Activated CD4-positive, alpha-beta T cell treated with anti-CD3 and anti-CD28 coated beads for 4 hours (primary cell): ENCODE data around the gene DCLRE1A.
A peak's percentile ranks its signal among the peaks of the same experiment; 100 is the strongest.
"Not testable (repeated sequence)": the region's sequence is repeated elsewhere in the genome, so short reads cannot be mapped to it uniquely, and the experiment has no call there.

Source experiments
- DNase-seq, 2 donors: peaks; one replicate each; pipeline ENCODE4 v3.0.0-alpha.2; 2020

The DCLRE1A gene

GRCh38 chr10:113856563-113856962, 2.7 kb upstream of the DCLRE1A start:
- no peak for DNase-seq

GRCh38 chr10:113854761-113855588, 1.1 kb upstream of the DCLRE1A start:
- DNase-seq: peak; percentile 36 to 40

- no peak for DNase-seq
Observed at GRCh38 chr10:113853578-113854012, 287 bp downstream of the DCLRE1A start.

- no peak for DNase-seq
Observed at GRCh38 chr10:113849946-113850345, 3.9 kb downstream of the DCLRE1A start.

GRCh38 chr10:113849140-113849803, 4.6 kb downstream of the DCLRE1A start:
- DNase-seq: no peak

- no peak for DNase-seq
Observed at GRCh38 chr10:113846036-113846435, 7.8 kb downstream of the DCLRE1A start.

- no peak for DNase-seq
Observed at GRCh38 chr10:113843972-113844485, 9.9 kb downstream of the DCLRE1A start.

- DNase-seq: no peak
Observed at GRCh38 chr10:113842171-113842570, 11.7 kb downstream of the DCLRE1A start.

- not testable (repeated sequence) for DNase-seq
Observed at GRCh38 chr10:113828567-113828966, 25.3 kb downstream of the DCLRE1A start.

- DNase-seq: no peak
Observed at GRCh38 chr10:113825791-113826190, 28.1 kb downstream of the DCLRE1A start.

GRCh38 chr10:113823389-113823788, 30.5 kb downstream of the DCLRE1A start:
- DNase-seq: no peak

GRCh38 chr10:113822174-113822573, 31.7 kb downstream of the DCLRE1A start:
- no peak for DNase-seq

GRCh38 chr10:113821306-113821705, 32.6 kb downstream of the DCLRE1A start:
- not testable (repeated sequence) for DNase-seq

- no peak for DNase-seq
Observed at GRCh38 chr10:113820507-113820906, 33.4 kb downstream of the DCLRE1A start.

- DNase-seq: no peak
Observed at GRCh38 chr10:113819989-113820388, 33.9 kb downstream of the DCLRE1A start.

GRCh38 chr10:113814700-113815099, 39.2 kb downstream of the DCLRE1A start:
- not testable (repeated sequence) for DNase-seq

- no peak for DNase-seq
Observed at GRCh38 chr10:113808168-113808567, 45.7 kb downstream of the DCLRE1A start.

GRCh38 chr10:113806503-113806902, 47.4 kb downstream of the DCLRE1A start:
- no peak for DNase-seq

- DNase-seq: no peak
Observed at GRCh38 chr10:113802997-113803396, 50.9 kb downstream of the DCLRE1A start.

- no peak for DNase-seq
Observed at GRCh38 chr10:113801569-113801968, 52.3 kb downstream of the DCLRE1A start.

GRCh38 chr10:113791691-113792090, 62.2 kb downstream of the DCLRE1A start:
- DNase-seq: no peak

GRCh38 chr10:113788604-113789083, 65.2 kb downstream of the DCLRE1A start:
- no peak for DNase-seq
